Measurements from ENCODE around the gene ZBTB47.

The ZBTB47 gene

GRCh38 chr3:42631620-42632019 is 21.9 kb upstream of the ZBTB47 start:
- TF ChIP-seq, protein P1, sequence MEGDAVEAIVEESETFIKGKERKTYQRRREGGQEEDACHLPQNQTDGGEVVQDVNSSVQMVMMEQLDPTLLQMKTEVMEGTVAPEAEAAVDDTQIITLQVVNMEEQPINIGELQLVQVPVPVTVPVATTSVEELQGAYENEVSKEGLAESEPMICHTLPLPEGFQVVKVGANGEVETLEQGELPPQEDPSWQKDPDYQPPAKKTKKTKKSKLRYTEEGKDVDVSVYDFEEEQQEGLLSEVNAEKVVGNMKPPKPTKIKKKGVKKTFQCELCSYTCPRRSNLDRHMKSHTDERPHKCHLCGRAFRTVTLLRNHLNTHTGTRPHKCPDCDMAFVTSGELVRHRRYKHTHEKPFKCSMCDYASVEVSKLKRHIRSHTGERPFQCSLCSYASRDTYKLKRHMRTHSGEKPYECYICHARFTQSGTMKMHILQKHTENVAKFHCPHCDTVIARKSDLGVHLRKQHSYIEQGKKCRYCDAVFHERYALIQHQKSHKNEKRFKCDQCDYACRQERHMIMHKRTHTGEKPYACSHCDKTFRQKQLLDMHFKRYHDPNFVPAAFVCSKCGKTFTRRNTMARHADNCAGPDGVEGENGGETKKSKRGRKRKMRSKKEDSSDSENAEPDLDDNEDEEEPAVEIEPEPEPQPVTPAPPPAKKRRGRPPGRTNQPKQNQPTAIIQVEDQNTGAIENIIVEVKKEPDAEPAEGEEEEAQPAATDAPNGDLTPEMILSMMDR (IDR thresholded peaks at IDR 0.05; ENCODE audit: insufficient read depth, missing control alignments): no peak
- DNase-seq (ENCODE audit: insufficient read length, low spot score): no peak
- FAIRE-seq: no peak

- FAIRE-seq (no peak), DNase-seq (ENCODE audit: insufficient read length, low spot score) (no peak)
- TF ChIP-seq, protein P1 (IDR thresholded peaks at IDR 0.05; ENCODE audit: insufficient read depth, missing control alignments): no peak
Measured at GRCh38 chr3:42632146-42632545, 21.4 kb upstream of the ZBTB47 start.

DNA sequence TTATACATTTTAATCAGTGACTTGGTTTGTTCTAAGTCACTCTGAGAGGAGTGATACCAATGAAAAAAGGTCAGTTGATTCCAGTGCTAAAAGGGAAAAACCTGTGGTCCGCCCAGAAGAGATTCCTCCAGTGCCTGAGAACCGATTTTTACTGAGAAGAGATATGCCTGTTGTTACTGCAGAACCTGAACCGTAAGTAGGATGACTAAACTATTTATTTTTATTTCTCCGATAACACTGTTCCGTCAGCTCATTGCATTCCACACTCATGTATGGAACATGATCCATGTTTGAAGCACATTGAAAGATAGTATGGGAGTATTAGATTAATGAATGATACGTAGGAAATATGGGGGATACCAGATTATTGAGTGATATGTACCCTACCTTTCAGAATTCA is 20.0 kb upstream of the ZBTB47 start:
- no peak for FAIRE-seq
- TF ChIP-seq, protein P1 (IDR thresholded peaks at IDR 0.05; ENCODE audit: insufficient read depth, missing control alignments): no peak
- no peak for DNase-seq (ENCODE audit: insufficient read length, low spot score)

DNA sequence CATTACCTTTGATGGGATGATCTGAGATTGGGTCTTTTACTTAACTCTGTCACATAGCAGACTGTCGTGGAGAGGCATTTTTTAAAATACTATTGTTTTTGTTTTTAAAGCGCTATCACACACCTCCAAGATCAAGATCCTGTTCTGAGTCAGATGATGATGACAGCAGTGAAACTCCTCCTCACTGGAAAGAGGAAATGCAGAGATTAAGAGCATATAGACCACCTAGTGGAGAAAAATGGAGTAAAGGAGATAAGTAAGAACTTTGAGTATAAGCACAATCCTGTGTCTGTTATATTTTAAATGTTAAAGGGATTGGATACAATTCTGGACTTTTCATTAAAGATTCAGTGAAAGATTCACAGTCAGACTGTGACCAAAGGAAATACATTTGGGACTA is 18.4 kb upstream of the ZBTB47 start:
- DNase-seq (ENCODE audit: insufficient read length, low spot score): no peak

DNA sequence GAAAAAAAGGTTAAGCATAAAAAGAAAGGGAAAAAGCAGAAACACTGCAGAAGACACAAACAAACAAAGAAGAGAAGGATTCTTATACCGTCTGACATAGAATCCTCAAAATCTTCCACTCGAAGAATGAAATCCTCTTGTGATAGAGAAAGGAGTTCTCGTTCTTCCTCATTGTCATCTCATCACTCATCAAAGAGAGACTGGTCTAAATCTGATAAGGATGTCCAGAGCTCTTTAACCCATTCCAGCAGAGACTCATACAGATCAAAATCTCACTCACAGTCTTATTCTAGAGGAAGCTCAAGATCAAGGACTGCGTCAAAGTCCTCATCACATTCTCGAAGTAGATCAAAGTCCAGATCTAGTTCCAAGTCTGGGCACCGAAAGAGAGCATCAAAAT is 16.5 kb upstream of the ZBTB47 start:
- DNase-seq (ENCODE audit: insufficient read length, low spot score) (no peak), FAIRE-seq (no peak)
- TF ChIP-seq, protein P1 (IDR thresholded peaks at IDR 0.05; ENCODE audit: insufficient read depth, missing control alignments): no peak

More for the DNA sequence above, 18.4 kb upstream of the ZBTB47 start:
- no peak for FAIRE-seq
- TF ChIP-seq, protein P1 (IDR thresholded peaks at IDR 0.05; ENCODE audit: insufficient read depth, missing control alignments): no peak

DNA sequence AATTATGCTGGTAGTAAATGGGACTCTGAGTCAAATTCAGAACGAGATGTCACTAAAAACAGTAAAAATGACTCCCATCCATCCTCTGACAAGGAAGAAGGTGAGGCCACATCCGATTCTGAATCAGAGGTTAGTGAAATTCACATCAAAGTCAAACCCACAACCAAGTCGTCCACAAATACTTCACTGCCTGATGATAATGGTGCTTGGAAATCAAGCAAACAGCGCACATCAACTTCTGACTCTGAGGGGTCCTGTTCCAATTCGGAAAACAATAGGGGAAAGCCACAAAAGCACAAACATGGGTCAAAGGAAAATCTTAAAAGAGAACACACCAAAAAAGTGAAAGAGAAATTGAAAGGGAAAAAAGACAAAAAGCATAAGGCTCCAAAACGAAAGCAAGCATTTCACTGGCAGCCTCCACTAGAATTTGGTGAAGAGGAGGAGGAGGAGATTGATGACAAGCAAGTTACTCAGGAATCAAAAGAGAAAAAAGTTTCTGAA is 15.1 kb upstream of the ZBTB47 start:
- DNase-seq (ENCODE audit: insufficient read length, low spot score) (no peak), FAIRE-seq (no peak)
- TF ChIP-seq, protein P1 (IDR thresholded peaks at IDR 0.05; ENCODE audit: insufficient read depth, missing control alignments): no peak

GRCh38 chr3:42639192-42639591 is 14.3 kb upstream of the ZBTB47 start:
- FAIRE-seq (no peak), DNase-seq (ENCODE audit: insufficient read length, low spot score) (no peak)
- TF ChIP-seq, protein P1 (IDR thresholded peaks at IDR 0.05; ENCODE audit: insufficient read depth, missing control alignments): no peak
